Neuronal stem cell (in vitro differentiated cells): ENCODE measurements around the gene SLC7A5.
A peak's percentile ranks its signal among the peaks of the same experiment; 100 is the strongest.

Experiments used
- DNase-seq: peaks from one replicate; pipeline ENCODE4 v3.0.0-alpha.2; 2013; ENCODE audit warnings: low spot score
- H2AFZ ChIP-seq: one replicate; pipeline ENCODE4 v1.6.1; 2013; ENCODE audit warnings: mild to moderate bottlenecking, low read length, inconsistent platforms
- H2AK5ac ChIP-seq: 2 replicates; pipeline ENCODE4 v1.6.1; 2013; ENCODE audit warnings: low read depth, mild to moderate bottlenecking, inconsistent platforms, low read length, moderate library complexity, mixed read lengths
- H2BK120ac ChIP-seq: 2 replicates; pipeline ENCODE4 v1.6.1; 2013; ENCODE audit warnings: low read depth, mild to moderate bottlenecking, inconsistent platforms, low read length, moderate library complexity, mixed read lengths
- H2BK12ac ChIP-seq: one replicate; pipeline ENCODE4 v1.6.1; 2013; ENCODE audit warnings: low read length, inconsistent platforms
- H2BK15ac ChIP-seq: 2 replicates; pipeline ENCODE4 v1.6.1; 2013; ENCODE audit warnings: mild to moderate bottlenecking, low read length, inconsistent platforms, mixed read lengths
- H2BK5ac ChIP-seq: one replicate; pipeline ENCODE4 v1.6.1; 2013; ENCODE audit warnings: inconsistent platforms, mild to moderate bottlenecking, low read length, moderate library complexity
- H3K14ac ChIP-seq: one replicate; pipeline ENCODE4 v1.6.1; 2013; ENCODE audit warnings: low read length, inconsistent platforms
- H3K18ac ChIP-seq: 2 replicates; pipeline ENCODE4 v1.6.1; 2013; ENCODE audit warnings: low read length, inconsistent platforms
- H3K23ac ChIP-seq: 2 replicates; pipeline ENCODE4 v1.6.1; 2013; ENCODE audit warnings: low read depth, mild to moderate bottlenecking, mixed read lengths, low read length, inconsistent platforms; ENCODE audit not compliant: poor library complexity
- H3K27ac ChIP-seq: replicated peaks from 3 replicates; pipeline ENCODE4 v1.5.1; 2013; ENCODE audit warnings: low read length, inconsistent platforms
- H3K27me3 ChIP-seq, 3 experiments: 2 replicates each; pipeline ENCODE4 v1.6.1; 2013; ENCODE audit warnings: low read length in 3 of 3, mild to moderate bottlenecking in 2 of 3, inconsistent platforms in 1 of 3, low read depth in 1 of 3, mixed read lengths in 1 of 3, moderate library complexity in 1 of 3; ENCODE audit not compliant: control insufficient read depth in 3 of 3, insufficient read depth in 3 of 3
- H3K36me3 ChIP-seq, 2 donors: replicated peaks in 1 of 2; 2 replicates each; pipeline ENCODE4 v1.6.1; 2013; ENCODE audit warnings: low read length in 2 of 2; ENCODE audit not compliant: control insufficient read depth in 2 of 2, insufficient read depth in 2 of 2
- H3K4ac ChIP-seq: 2 replicates; pipeline ENCODE4 v1.6.1; 2013; ENCODE audit warnings: inconsistent platforms, mild to moderate bottlenecking, low read length, moderate library complexity
- H3K4me1 ChIP-seq, 2 donors: 1 replicate in 1 of 2; 2 replicates in 1 of 2; pipeline ENCODE4 v1.6.1; 2013; ENCODE audit warnings: low read length in 2 of 2, low read depth in 1 of 2; ENCODE audit not compliant: control insufficient read depth in 2 of 2, insufficient read depth in 1 of 2
- H3K4me2 ChIP-seq: one replicate; pipeline ENCODE4 v1.6.1; 2013; ENCODE audit warnings: mild to moderate bottlenecking, low read length, inconsistent platforms; ENCODE audit not compliant: insufficient read depth, poor library complexity, severe bottlenecking
- H3K4me3 ChIP-seq, 2 donors: 2 replicates each; pipeline ENCODE4 v1.5.1; 2013; ENCODE audit warnings: low read length in 2 of 2, mild to moderate bottlenecking in 2 of 2, inconsistent platforms in 1 of 2, moderate library complexity in 1 of 2
- H3K79me1 ChIP-seq: one replicate; pipeline ENCODE4 v1.6.1; 2013; ENCODE audit warnings: low read depth, mild to moderate bottlenecking, inconsistent platforms, low read length, moderate library complexity
- H3K9ac ChIP-seq: one replicate; pipeline ENCODE4 v1.6.1; 2013; ENCODE audit warnings: mild to moderate bottlenecking, low read depth, low read length, inconsistent platforms; ENCODE audit not compliant: poor library complexity
- H3K9me3 ChIP-seq, 2 donors: replicated peaks in 1 of 2; 2 replicates each; pipeline versions ENCODE3 to v1.6.1; 2013; ENCODE audit warnings: low read length in 2 of 2, mild to moderate bottlenecking in 2 of 2, inconsistent platforms in 1 of 2, low read depth in 1 of 2, mixed read lengths in 1 of 2, moderate library complexity in 1 of 2; ENCODE audit not compliant: control insufficient read depth in 2 of 2, insufficient read depth in 1 of 2
- H4K8ac ChIP-seq: one replicate; pipeline ENCODE4 v1.6.1; 2013; ENCODE audit warnings: low read depth, mild to moderate bottlenecking, inconsistent platforms, low read length, moderate library complexity
- H4K91ac ChIP-seq: one replicate; pipeline ENCODE4 v1.6.1; 2013; ENCODE audit warnings: low read length, low read depth, mild to moderate bottlenecking, inconsistent platforms; ENCODE audit not compliant: poor library complexity
- WGBS, 2 donors: extraction: QIAGEN DNeasy Blood & Tissue Kit; methylation state at CpG; one replicate each; pipeline ENCODE4 v1.1.7; 2013; ENCODE audit warnings: missing lambda C conversion rate in 2 of 2, mixed read lengths in 1 of 2; ENCODE audit not compliant: insufficient read length in 2 of 2, insufficient replicate concordance in 1 of 2; ENCODE audit errors: extremely low coverage in 2 of 2; 5-methylcytosine and 5-hydroxymethylcytosine counted together

SLC7A5 gene

DNA sequence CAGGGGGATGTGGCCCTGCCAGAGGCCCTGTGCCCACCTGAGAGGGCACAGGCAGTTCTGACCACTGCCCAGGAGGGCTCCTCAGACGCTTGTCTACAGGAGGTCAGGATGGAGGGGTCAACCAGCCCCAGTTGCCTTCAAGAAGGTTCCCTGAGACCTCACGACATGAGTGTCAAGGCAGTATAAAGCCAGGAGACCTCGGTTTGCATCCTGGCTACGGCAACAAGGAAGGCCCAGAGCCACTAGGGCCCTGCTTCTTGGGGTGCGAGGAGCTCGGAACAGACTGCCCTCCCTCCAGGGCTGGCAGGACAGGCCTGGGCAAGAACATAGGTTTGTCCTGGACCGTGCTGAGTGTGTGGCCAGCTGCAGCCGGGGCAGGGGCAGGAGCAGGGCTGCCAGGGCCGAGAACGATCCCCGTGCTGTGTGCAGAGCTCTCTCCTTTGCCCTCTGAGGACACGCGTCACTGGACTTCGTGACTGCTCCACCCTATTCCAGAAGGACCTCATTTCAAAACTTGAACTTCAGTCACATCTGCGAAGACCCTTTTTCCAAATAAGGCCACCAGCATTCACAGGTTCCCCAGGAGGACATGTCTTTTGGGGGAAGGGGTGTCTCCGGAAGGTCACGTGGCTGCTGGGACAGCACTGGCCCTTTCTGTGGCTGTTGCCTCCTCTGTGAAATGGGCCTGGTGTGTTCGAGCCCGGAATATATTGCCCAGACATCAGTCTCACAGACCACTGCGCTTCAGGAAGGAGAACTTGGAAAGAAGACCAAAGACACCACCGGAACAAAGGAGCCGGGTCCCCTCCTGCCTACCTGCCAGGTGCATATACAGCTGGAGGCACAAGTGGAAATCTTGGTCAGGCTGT is 27.7 kb downstream of the SLC7A5 start:
- H2AFZ ChIP-seq = no peak overlapping the region
- H2AK5ac ChIP-seq = peak overlapping the region; percentile 54
- H4K8ac ChIP-seq = no peak overlapping the region
- DNase-seq = no peak
- peak overlapping the region; percentile 29 for H3K23ac ChIP-seq
- H3K36me3 ChIP-seq = peaks cover 9 to 50% of the 10 kb centered on the region in 2 donors
- H2BK15ac ChIP-seq = no peak overlapping the region
- H3K79me1 ChIP-seq = no peaks in the 10 kb centered on the region
- no peak overlapping the region for H4K91ac ChIP-seq
- no peak overlapping the region for H3K18ac ChIP-seq
- peaks cover 0 to 14% of the 10 kb centered on the region in 2 donors for H3K4me1 ChIP-seq
- H3K4me3 ChIP-seq = no peak overlapping the region
- H3K4me2 ChIP-seq = no peak overlapping the region
- H2BK5ac ChIP-seq = no peak overlapping the region
- no peaks in the 10 kb centered on the region for H3K9me3 ChIP-seq
- H3K4ac ChIP-seq = no peak overlapping the region
- H3K27ac ChIP-seq = no peak overlapping the region
- no peak overlapping the region for H3K14ac ChIP-seq
- H2BK12ac ChIP-seq = no peak overlapping the region
- H2BK120ac ChIP-seq = no peak overlapping the region
- H3K27me3 ChIP-seq = no peaks in the 10 kb centered on the region
- H3K9ac ChIP-seq = no peak overlapping the region
- no CpG with 5 or more reads among the region's 22 CpGs for WGBS, 2 donors

DNA sequence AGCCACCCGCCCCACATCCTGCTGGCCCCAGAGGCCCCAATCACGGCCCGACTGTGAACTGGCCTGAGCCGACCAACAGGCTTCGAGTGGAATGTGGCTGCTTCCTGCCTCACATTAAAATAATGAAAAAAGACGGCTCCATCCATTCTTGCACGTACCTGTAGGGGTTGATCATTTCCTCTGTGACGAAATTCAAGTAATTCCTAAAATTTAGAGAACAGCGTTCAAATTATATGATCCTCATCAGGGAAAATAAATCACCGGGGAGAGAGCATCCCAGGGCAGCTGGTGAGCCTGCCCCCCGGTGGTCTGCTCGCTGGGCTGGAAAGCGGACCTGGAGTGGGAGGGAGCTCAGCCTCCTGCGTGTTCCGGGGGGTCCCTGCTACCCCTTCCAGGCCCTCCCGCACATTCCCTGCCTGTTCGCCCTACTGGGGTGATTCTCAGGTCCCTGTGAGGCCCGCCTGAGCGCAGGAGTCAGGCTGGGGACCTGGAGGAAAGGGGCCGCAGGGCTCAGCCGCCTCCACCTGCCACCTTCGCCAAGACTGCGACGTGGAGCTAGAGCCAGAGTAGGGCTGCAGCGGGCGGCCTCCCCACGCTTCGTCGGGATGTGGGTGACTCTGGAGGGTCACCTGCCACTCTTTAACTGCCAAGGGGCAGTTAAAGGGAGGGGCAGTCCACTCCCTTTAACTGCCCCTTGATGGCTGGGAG is 28.9 kb downstream of the SLC7A5 start:
- Histone ChIP-seq H3K23ac (no peak overlapping the region), H2BK5ac (no peak overlapping the region), H3K9me3 (no peaks in the 10 kb centered on the region), H3K9ac (no peak overlapping the region), H4K91ac (no peak overlapping the region), H3K36me3 (peaks cover 12 to 59% of the 10 kb centered on the region in 2 donors), H3K4me3 (no peak overlapping the region), H2BK120ac (no peak overlapping the region), H3K18ac (peak overlapping the region; percentile 68), H2AK5ac (peak overlapping the region; percentile 49), H3K4me1 (peaks cover 0 to 14% of the 10 kb centered on the region in 2 donors), H2BK12ac (no peak overlapping the region), H3K27me3 (no peaks in the 10 kb centered on the region), H4K8ac (no peak overlapping the region), H3K14ac (no peak overlapping the region), H2AFZ (no peak overlapping the region), H3K4ac (no peak overlapping the region), H3K4me2 (no peak overlapping the region), H2BK15ac (no peak overlapping the region), H3K27ac (no peak overlapping the region), H3K79me1 (no peaks in the 10 kb centered on the region)
- no CpG with 5 or more reads among the region's 29 CpGs for WGBS, 2 donors
- no peak for DNase-seq

DNA sequence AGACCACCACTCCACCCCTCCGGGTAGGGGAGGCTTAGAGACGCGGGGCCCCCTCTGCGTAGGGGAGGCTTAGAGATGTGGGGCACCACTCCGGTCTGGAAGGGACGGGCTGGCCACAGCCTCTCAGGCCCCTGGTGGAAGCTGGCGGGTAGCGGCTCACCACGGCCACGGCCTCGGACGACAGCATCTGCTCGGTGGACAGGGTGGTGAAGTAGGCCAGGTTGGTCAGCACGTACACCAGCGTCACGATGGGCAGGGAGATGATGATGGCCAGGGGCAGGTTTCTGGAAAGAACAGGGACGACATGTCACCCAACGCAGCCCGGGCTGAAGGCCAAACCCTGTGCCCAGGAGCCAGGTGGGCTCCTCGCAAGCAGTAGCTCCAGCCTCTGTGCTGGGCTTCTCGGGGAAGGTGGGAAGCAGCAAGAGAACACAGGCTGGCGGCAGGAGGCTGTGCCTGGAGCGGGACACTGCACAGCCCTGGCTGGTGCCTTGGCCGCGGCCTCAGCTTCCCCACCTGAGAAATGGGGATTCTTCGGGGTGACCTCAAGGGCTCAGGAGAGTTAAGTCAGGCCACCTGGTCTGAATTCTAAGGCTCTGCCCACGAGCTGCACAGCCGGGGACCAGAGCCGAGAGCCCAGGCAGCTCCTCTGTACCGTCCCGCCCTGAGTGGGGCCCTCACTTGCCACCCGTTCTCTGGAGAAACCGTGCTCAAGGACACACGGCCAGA is 29.6 kb downstream of the SLC7A5 start:
- peaks cover 12 to 64% of the 10 kb centered on the region in 2 donors for H3K36me3 ChIP-seq
- no peak overlapping the region for H3K4me2 ChIP-seq
- H4K91ac ChIP-seq = no peak overlapping the region
- no CpG with 5 or more reads among the region's 34 CpGs for WGBS, 2 donors
- H3K14ac ChIP-seq = no peak overlapping the region
- H3K23ac ChIP-seq = no peak overlapping the region
- H4K8ac ChIP-seq = no peak overlapping the region
- H2AK5ac ChIP-seq = peak overlapping the region; percentile 17
- no peak overlapping the region for H2BK12ac ChIP-seq
- peaks cover 0 to 13% of the 10 kb centered on the region in 2 donors for H3K4me1 ChIP-seq
- no peak overlapping the region for H2AFZ ChIP-seq
- no peak overlapping the region for H2BK5ac ChIP-seq
- peak overlapping the region; percentile 38 for H3K4ac ChIP-seq
- H2BK15ac ChIP-seq = no peak overlapping the region
- H3K18ac ChIP-seq = peak overlapping the region; percentile 70
- H3K27ac ChIP-seq = no peak overlapping the region
- no peaks in the 10 kb centered on the region for H3K9me3 ChIP-seq
- H3K79me1 ChIP-seq = no peaks in the 10 kb centered on the region
- no peak overlapping the region for H3K4me3 ChIP-seq
- DNase-seq = no peak
- H3K27me3 ChIP-seq = no peaks in the 10 kb centered on the region
- H3K9ac ChIP-seq = peak overlapping the region; percentile 70
- no peak overlapping the region for H2BK120ac ChIP-seq
